Kidney glomerular epithelial cell (primary cell): ENCODE data around the gene DRICH1.
"Not testable (repeated sequence)": the region's sequence is repeated elsewhere in the genome, so short reads cannot be mapped to it uniquely, and the experiment has no call there.

Experiments
- DNase-seq: peaks from one replicate; lab custom pipeline; 2025; lab: John Stamatoyannopoulos, UW

Gene DRICH1

DNA sequence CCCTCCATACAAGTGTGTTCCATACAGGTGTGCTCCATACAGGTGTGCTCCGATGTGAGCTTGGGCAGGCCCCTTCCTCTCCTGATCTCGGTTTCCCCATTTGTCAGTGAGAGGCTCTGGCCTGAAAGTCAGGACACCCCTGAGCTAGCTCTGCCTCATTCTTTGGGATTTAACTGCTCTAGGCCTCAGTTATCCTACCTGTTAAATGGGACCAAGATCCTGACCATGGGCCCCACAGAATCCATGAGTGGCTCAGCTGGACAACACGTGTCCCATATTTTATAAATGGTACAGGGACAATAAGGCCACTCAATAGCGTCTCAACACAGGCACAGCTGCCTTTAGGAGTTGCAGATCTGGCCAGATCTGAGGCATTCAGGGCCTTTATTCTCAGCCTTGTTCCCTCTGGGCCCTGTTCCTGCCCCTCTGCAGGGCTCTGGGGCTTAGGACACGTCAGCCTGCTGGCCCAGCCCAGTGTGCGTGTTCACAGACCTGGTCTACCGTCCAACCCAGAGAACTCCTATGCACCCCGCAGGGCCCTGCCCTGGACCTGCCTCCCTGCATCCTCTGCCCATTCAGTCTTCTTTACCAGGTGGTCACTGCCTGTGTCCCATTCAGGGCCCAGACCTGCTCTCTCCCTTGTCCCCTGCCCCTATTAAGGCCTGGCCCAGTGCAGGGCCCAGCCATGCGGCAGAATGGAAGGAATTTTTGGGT, 33.2 kb downstream of the DRICH1 start:
- no peak for DNase-seq

DNA sequence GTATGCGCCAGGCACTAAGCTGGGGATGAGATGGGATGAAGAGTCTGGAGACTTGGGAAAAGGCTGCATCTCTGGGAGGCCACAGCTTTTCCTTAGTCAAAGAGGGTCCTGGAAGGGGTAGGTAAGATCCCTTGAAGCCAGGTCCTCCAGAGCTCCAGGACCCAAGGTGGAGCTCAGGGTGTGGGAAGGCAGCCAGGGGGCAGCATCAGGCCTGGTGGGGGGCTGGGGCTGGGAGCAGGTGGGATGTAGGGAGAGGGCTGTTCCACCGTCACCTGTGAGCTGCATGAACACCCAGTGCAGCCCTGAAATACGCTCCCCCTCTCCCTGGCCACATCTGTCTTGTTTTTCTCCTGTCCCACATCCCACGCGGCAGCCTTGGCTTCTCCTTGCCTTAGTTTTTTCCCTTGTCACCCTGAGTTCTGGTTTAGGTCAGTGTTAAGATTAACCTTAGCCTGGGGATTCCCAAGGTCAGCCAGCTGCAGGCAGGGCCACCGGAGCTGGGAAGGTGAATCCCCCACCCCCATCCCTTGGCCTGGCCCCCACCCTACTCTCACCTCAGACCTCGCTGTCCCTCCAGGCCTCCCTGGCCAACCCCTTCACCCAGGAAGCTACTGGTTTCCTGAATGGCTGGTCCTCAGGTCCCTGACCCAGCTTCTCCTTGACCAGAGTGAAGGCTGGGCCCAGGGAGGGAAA, 34.4 kb downstream of the DRICH1 start:
- DNase-seq: not testable (repeated sequence)

DNA sequence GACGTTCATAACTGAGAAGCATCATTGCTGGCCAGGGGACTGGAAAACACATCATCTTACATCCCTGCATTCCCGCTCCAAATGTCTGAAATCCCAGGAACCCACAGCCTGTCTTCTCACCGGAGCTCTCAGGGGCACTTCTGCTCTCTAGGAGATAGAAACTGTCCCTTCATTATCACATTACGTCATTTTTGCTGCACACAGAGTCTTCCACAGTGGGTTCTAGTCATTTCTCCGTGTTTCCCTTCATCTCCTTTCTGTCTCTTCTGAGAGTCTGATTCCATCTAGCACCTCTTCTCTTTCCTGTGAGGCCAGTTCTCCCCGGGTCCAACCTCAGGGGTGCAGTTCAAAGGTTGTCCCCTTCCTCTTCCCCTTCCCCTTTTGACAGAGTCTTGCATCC, 36.2 kb downstream of the DRICH1 start:
- not testable (repeated sequence) for DNase-seq

DNA sequence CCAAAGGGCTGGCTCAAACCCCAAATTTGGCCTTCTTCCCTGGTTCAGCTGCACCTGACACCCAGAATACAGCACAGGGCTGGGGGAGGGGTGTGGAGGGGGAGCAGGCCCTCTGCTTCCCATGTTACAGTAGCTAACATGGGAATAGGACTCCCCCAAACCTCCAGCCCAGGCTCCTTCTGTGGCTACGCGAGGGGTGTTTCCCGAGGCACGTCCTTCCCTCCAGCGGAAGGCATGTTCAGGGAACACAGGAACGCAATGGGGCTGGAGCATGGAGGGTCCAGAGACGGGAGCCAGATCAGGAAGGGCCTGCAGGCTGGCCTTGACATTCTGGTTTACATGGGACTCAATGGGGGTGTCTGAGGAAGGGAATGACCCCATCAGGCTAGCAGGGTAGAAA, 40.3 kb downstream of the DRICH1 start:
- no peak for DNase-seq

DNA sequence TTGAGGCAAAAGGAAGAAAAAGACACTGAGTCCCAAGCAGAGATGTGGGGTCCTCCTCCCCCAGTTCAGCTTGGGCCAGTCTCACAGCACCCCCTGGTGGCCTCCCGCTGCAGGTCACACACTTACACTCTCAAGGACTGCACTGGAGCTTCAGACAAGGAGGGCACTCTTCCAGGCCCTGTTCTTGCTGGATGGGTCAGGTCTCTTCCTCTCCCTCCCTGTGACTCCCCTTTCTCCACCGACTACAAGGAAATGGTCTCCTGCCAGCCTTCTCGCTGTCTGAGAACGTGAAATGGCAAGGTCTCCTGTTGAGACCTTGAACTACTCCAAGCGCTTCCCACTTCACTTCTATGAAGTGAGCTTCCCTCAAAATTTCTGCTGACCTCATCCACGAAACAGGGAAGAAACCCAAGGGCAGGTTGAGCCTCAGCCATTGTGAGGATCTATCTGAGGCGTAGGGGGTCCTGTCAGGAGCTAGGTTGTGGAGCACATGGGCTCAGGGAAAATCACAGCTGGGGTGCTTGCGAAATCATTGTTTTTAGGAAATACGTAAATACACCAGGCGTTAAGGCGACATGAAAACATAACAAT, 40.8 kb downstream of the DRICH1 start:
- peak; percentile 37 for DNase-seq

DNA sequence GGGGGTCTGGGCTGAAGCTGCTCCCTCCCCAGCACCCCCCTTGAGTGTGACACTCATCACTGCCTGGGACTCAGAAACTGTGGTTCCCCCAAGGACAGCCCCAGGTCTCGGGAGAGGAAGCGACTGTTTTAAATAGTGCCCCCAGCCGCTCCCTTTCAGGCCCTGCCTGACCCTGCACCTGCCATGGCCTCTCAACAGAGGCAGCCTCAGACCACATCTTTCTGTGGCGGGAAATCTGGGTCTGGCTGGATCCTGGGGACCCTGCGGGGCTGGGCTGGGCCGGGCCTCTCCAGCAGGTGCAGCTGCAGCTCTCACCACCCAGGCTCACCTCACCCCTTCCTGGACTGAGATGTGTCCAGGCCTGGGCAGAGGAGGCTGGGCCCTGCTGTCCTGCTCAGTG, 48.3 kb downstream of the DRICH1 start:
- no peak for DNase-seq

DNA sequence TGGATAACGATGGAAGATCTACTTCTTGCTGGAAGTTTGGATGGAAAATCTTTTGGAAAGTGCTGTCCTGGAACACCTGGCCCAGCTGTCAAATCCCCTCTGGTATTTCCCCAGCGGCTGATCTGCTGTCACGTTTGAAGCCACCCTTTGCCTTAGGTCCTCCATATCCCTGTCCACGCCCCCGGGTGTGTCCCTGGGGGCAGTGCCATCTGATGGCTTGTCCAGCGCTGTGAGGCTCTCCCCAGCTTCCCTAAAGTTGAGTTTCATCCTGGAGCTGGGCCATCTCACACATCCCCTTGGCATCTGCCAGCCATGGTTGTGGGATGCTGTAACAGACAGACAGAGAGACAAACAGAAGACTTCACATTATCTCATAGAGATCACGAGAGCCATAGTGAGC, 49.0 kb downstream of the DRICH1 start:
- DNase-seq: no peak

DNA sequence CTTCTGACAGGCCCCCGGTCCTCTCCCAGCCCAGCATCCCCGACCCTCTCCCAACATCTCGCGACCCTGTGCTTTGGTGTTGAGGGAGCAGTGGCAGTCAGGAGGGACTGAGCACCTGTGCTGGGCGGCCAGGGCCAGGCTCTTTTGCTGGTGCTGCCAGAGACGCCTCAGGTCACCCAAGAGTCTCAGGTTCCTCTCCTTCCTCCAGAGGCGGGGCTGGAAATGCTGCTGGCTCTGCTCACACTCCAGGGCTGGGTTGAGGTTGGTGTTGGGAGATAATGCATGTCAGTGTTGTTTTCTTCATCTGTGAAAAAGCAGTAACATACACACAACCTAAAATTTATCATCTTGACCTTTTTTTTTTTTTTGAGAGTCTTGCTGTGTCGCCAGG, 50.9 kb downstream of the DRICH1 start:
- no peak for DNase-seq

DNA sequence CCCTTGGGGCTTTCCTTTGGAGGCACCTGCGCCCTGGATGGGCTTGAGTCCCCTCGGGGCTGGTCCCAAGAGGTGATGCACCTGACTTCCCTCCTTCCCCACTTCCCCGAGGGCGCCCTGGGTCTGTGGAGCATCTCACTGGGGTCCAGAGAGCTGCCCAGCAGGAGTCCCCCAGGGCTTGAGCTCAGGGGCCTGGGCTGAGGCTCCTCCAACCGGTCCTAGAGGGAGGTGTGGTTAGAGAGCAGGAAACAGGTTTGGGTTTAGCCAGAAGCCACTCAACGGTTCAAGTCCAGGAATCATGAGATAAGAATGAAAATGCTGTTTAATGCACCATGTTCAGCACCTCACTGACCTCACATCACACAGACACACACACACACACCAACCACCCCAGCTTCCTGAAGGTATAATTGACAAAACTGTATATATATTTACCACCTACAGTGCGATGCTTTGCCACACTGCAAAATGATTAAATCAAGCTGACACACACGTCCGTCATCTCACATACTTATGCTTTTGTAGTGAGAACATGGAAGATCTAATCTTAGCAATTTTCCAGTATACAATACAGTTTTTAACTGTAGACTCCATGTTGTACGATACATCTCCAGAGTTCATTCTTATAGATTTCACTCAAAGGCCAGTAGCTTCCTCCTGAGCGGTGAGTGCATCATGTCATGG, 51.4 kb downstream of the DRICH1 start:
- DNase-seq: no peak

DNA sequence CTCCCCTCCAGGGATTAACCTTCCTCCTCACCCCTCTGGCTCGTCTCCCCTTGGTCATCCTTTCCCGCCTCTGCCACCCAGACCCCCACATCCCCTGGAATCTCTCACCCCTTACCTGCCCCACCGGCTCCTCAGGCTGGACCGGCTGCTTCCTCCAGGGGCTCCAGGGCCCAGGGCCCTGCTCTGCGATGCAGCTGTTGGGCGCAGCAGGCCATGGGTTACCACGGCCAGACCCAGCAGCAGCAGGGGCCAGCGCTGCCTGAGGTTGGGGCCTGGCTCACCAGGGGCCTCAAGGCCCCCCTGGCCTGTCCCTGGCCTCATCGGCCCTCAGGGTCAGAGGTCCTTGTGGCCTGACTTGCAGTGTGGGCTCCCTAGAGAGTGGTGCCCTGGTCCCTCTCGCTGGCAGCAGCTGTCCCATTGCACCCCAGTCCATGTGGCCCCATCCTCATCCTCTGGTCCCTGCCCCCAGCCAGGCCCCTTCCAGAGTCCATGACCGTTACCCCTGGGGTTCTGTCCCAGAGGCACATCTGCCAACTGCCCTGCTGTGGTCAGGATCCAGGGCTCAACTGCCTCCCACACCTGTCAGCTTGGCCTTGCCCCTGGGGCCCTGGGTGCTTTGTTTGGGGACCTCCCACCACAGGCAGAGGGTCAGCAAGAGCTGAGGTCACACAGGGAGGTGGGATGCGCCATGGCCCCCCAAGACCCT, 52.1 kb downstream of the DRICH1 start, which contains the start of gene IGLL1:
IGLL1 (minus strand) TSS at position 421 of the 706 bp plus-strand sequence; CDS start at position 321, 100 bp downstream.
- no peak for DNase-seq

DNA sequence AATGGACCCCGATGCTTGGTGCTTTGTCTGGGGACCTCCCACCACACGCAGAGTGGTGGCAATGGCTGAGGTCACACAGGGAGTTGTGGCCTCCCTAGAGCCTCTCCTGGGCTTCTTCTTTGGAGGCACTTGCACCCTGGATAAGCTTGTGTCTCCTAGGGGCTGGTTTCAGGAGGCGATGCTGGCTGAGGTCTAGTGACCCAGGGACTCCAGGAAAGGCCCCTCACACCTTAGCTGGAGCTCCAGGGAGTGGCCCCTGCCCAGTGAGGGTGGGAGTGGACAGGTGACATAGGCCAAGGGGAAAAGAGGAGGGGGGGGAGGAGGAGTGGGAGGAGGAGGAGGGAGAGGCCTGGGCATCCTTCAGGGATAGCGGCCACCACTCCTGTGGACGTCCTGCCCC, 52.8 kb downstream of the DRICH1 start:
- no peak for DNase-seq

DNA sequence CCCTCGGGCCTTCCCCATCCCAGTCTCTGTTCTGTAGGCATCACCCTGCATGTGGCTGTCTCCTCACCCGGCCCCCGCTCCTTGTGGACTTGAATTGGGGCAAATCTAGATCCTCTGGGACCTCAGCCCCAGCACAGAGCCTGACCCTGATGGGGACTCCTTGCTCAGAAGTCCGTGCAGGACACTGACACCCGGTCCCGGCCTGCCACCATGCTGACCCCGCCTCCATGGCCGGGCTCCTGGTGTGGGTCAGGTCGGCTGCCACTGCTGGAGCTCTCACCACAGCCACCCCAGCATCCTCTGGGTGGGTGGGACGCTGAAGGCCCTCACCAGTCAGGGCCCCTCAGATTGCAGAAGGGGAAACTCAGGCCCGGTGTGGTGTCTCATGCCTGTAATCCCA, 53.8 kb downstream of the DRICH1 start:
- no peak for DNase-seq

DNA sequence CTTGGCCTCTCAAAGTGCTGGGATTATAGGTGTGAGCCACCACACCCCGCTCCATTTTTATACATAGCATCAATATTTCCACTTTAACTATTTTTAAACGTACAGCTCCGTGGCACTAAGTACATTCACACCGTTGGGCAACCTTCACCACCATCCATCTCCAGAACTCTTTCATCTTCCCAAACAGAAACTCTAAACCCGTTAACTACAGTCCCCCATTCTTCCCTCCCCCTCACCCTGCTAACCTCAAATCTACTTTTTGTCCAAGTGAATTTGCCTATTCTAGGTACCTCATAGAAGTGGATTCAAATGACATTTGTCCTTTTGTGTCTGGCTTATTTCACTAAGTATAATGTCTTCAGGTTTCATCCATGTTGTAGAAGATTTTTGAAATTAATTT, 55.4 kb downstream of the DRICH1 start:
- DNase-seq: no peak

DNA sequence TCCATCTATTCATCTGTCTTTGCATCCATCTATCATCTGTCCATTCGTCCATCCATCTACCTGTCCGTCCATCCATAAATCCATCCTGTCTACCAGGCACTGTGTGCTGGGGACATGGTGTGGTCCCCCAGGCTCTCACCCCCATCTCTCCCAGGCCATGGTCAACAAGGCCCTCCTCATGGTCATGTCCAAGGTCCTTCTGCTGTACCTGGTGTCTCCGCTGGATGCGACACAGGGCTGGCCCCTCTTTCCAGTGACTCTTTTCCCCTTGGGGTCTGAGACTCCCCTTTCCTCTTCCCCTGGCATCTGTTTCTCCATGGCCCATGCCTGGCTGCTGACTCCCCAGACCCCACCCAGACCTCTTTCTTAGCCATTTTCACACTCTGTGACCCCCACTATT, 56.5 kb downstream of the DRICH1 start:
- DNase-seq: no peak

DNA sequence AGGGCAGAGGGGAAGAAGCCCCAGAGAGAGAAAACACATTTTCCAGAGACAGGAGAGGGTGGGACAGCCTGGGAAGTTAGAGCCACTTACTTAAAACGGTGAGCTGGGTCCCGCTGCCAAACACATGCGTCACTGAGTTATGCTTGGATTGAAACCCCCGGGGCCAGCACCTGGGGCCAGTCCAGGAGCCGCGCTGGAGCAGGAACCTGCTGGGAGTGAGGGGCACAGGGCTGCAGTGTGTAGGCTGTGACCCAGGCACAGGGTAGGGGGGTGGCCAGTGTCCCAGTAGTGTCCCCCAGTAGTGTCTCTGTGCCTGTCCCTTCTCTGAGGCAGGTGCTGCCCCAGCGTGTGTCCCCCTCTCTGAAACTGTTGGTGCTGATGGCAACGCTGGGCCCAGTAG, 57.2 kb downstream of the DRICH1 start:
- DNase-seq: no peak

DNA sequence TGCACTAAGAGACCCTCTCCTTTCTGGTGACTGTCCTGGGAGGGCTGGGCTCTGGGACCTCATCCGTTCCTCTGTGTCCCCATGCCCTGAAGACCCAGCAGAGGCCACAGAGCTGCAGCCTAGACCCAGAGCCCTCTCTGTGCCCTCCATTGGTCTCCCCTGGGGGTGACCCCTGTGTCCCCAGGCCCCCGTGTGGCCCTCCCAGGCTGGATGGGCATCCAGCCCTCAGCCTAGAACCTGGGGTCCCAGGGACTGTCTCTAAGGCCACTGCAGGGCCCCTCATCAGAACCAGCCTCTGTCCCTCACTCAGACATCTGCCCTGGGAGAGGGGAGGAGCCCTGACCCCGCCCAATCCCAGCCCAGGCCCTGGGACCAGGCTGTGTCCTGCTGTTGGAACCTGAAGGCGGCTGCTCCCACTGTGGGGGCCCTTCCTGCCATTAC, 57.7 kb downstream of the DRICH1 start:
- no peak for DNase-seq

DNA sequence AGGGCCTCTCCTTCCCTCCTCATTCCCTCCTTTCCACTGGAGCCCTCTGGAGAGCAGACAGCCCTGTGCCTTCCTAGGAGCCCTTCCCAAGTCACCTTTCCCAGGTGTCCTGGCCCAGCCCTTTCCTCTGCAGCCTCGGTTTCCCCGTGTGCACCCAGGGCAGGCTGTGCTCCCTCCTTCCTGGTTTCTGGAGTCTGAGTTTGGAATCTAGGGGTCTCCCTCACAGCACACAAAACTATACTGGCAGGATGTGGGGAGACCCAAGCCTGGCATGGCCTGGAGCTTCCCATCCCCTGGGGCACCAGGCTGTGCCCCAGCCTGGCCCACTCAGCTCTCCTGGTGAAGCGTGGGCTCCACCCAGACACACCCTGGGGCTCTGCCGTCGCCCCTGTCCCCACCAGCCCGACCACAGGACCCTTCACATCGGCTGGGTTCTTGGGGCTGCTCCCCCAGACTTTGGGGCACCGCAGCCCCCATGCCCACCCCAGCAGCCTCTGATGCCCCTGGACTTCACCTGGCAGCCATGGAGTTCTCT, 58.4 kb downstream of the DRICH1 start:
- DNase-seq: not testable (repeated sequence)

DNA sequence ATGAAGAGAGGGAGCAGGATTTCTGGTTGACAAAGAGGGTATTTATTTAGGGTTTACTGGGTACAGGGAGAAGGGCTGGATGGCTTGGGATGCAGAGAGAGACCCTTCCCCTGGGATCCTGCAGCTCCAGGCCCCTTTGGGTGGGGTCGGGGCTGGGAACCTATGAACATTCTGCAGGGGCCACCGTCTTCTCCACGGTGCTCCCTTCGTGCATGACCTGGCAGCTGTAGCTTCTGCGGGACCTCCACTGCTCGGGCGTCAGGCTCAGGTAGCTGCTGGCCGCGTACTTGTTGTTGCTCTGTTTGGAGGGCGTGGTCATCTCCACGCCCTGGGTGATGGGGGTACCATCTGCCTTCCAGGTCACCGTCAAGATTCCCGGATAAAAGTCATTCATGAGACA, 59.0 kb downstream of the DRICH1 start:
- DNase-seq: not testable (repeated sequence)

DNA sequence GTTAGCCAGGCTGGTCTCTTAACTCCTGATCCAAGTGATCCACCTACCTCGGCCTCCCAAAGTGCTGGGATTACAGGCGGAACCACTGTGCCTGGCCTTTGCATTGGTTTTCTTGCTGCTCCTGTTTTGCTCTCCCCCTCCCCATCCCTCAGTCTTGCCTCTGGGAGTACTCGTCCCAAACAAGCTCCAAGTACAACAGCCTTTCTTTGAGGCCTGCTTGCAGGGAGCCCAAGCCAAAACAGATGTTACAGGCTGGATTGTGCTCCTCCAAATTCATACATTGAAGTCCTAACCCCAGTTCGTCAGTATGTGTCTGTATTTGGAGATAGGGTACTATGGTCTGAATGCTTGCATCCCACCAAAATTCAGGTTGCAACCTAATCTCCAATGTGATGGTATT, 60.6 kb downstream of the DRICH1 start:
- no peak for DNase-seq

DNA sequence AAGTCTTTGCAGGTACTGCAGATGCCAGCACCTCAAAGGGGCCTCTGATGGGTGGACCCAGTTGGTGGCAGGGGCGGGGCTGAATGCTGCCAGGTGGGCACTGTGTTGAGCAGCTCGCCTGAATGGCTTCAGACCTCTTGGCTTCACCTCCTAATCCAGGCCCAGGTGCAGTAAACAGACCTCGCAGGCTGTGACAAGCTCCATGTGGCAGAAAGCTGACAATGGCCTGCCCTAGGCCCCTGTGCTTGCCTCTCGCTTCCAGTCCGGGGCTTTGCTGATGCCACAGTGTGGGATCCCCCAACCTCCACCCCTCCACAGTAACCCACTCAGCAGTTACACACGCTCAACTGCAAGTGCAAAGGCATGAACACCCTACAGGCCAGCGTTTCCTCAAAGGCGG, 61.4 kb downstream of the DRICH1 start:
- no peak for DNase-seq

DNA sequence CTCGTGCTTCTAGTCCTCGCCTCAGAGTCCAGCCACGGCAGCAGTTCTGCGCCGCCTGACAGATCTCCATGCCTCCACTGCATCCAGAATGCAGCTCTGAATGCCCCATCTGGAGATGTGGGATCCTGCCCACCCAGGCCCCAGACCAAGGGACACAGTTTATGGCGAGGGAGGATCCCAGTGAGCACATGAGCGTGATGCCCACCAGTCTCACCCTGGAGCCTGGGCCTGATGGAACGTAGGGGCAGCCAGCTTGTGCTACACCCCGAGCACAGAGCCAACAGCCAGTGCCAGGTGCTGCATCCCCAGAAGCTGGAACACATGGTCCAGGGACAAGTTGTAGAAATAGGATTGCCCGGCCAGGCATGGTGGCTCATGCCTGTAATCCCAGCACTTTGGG, 62.4 kb downstream of the DRICH1 start:
- no peak for DNase-seq

DNA sequence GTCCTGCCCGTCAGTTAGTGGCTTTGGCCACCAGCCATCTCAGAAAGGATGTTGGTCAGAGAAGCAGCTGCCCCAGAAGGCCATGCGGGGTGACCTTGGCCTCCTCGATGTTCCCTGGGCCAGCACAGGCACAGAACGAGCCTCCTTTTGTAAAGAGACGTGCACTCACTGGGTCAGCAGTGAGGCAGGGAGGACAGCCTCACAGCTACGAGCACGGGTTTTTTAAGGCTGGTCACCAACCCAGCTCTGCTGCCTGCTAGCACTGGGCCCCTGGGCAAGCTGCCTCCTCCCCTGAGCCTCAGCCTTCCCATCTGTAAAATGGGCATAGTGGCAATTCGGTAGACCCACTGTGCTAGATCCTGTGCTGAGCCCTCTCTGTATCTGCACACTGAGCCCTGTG, 62.8 kb downstream of the DRICH1 start:
- no peak for DNase-seq
